Measurements from ENCODE around the gene AP2A1.
A peak's percentile ranks its signal among the peaks of the same experiment; 100 is the strongest.
"Not testable (repeated sequence)": the region's sequence is repeated elsewhere in the genome, so short reads cannot be mapped to it uniquely, and the experiment has no call there.

The AP2A1 gene

GRCh38 chr19:49814010-49814409 is 47.2 kb downstream of the AP2A1 start:
- DNase-seq = no peak

GRCh38 chr19:49816590-49816989 is 49.8 kb downstream of the AP2A1 start:
- no peak for DNase-seq

- peak; percentile 72 for DNase-seq
These were observed 51.3 kb downstream of the AP2A1 start, which contains the start of gene MED25 for GRCh38 chr19:49817964-49818648. Gene MED25 (plus strand): TSS chr19:49818289. CDS start chr19:49818342, 53 bp downstream.

GRCh38 chr19:49818649-49819370 is 52.0 kb downstream of the AP2A1 start:
- DNase-seq = no peak

- not testable (repeated sequence) for DNase-seq
These were observed 52.8 kb downstream of the AP2A1 start for GRCh38 chr19:49819452-49820115.

GRCh38 chr19:49820125-49820524 is 53.3 kb downstream of the AP2A1 start:
- DNase-seq = peak; percentile 77

- DNase-seq = peak; percentile 95
These were observed 56.7 kb downstream of the AP2A1 start for GRCh38 chr19:49823472-49823871.

GRCh38 chr19:49824662-49825061 is 57.9 kb downstream of the AP2A1 start:
- no peak for DNase-seq

- no peak for DNase-seq
These were observed 60.2 kb downstream of the AP2A1 start for GRCh38 chr19:49827034-49827433.

- DNase-seq = no peak
These were observed 62.4 kb downstream of the AP2A1 start for GRCh38 chr19:49829200-49829599.

GRCh38 chr19:49829721-49830120 is 62.9 kb downstream of the AP2A1 start:
- no peak for DNase-seq

- DNase-seq = no peak
These were observed 64.0 kb downstream of the AP2A1 start for GRCh38 chr19:49830766-49831165.

GRCh38 chr19:49831592-49831991 is 64.8 kb downstream of the AP2A1 start:
- DNase-seq = no peak

- no peak for DNase-seq
These were observed 65.8 kb downstream of the AP2A1 start for GRCh38 chr19:49832556-49832955.

- DNase-seq = no peak
These were observed 66.8 kb downstream of the AP2A1 start for GRCh38 chr19:49833599-49833998.

GRCh38 chr19:49835562-49835961 is 68.8 kb downstream of the AP2A1 start:
- DNase-seq = no peak

- DNase-seq = no peak
These were observed 69.6 kb downstream of the AP2A1 start for GRCh38 chr19:49836176-49837008.

- DNase-seq = no peak
These were observed 70.2 kb downstream of the AP2A1 start for GRCh38 chr19:49837009-49837310.

- DNase-seq = no peak
These were observed 70.6 kb downstream of the AP2A1 start for GRCh38 chr19:49837425-49837824.

- DNase-seq = no peak
These were observed 72.2 kb downstream of the AP2A1 start for GRCh38 chr19:49838885-49839588.

- DNase-seq = no peak
These were observed 72.9 kb downstream of the AP2A1 start for GRCh38 chr19:49839713-49840112.

- DNase-seq = no peak
These were observed 73.5 kb downstream of the AP2A1 start for GRCh38 chr19:49840321-49840720.
